NB4 (cell line): ENCODE results near the gene SLC31A1.

Source experiments
- DNase-seq: peaks from one replicate; pipeline ENCODE4 v3.0.0; 2010; ENCODE audit warnings: low read depth
- H3K4me3 ChIP-seq: one replicate; pipeline ENCODE4 v1.5.1; 2011; ENCODE audit warnings: mild to moderate bottlenecking, low read depth, low read length, moderate library complexity
- CTCF ChIP-seq: IDR thresholded peaks from one replicate; pipeline ENCODE4 v1.5.1; 2012; ENCODE audit warnings: low read depth, low read length
- MAX ChIP-seq: IDR thresholded peaks from 2 replicates; pipeline ENCODE4 v1.6.1; 2011; ENCODE audit warnings: low read depth, low read length
- MYC ChIP-seq: IDR thresholded peaks from 2 replicates; pipeline ENCODE4 v1.6.1; 2011; ENCODE audit warnings: low read depth, low read length
- POLR2A ChIP-seq: IDR thresholded peaks from 2 replicates; pipeline ENCODE4 v1.6.1; 2011; ENCODE audit warnings: mild to moderate bottlenecking; ENCODE audit not compliant: insufficient read length; ENCODE audit errors: extremely low read depth

The SLC31A1 gene

GRCh38 chr9:113298311-113298710 lies 77.0 kb downstream of the SLC31A1 start:
- no peak overlapping the region for H3K4me3 ChIP-seq
- DNase-seq, result no peak
- no peak for TF ChIP-seq CTCF
- no peak for TF ChIP-seq POLR2A
- no peak for TF ChIP-seq MYC
- no peak for TF ChIP-seq MAX

GRCh38 chr9:113298924-113299770 lies 77.8 kb downstream of the SLC31A1 start:
- H3K4me3 ChIP-seq, result no peak overlapping the region
- no peak for DNase-seq
- TF ChIP-seq CTCF (no peak), POLR2A (no peak), MAX (no peak), MYC (no peak)

GRCh38 chr9:113299800-113300292 lies 78.5 kb downstream of the SLC31A1 start:
- H3K4me3 ChIP-seq, result no peak overlapping the region
- TF ChIP-seq CTCF (no peak), POLR2A (no peak), MAX (no peak), MYC (no peak)
- DNase-seq, result peak; percentile 53

- H3K4me3 ChIP-seq, result no peak overlapping the region
- DNase-seq, result peak; percentile 28
- TF ChIP-seq CTCF (no peak), MAX (no peak), POLR2A (no peak), MYC (no peak)
These were observed 80.2 kb downstream of the SLC31A1 start for GRCh38 chr9:113301548-113301947.

- DNase-seq, result no peak
- H3K4me3 ChIP-seq, result no peak within 1 kb of the TSS
- TF ChIP-seq MAX (no peak), MYC (no peak), POLR2A (no peak), CTCF (no peak)
These were observed 81.6 kb downstream of the SLC31A1 start, which contains the start of gene RNF183 for GRCh38 chr9:113302792-113303418. RNF183 (minus strand) TSS chr9:113303376; CDS start chr9:113298184, 5,192 bp downstream.
